H1 (cell line): ENCODE data around the gene TOM1.

Experiments
- CREB1 ChIP-seq: IDR thresholded peaks from 2 replicates; pipeline ENCODE4 v1.6.1; 2012; ENCODE audit warnings: inconsistent platforms
- JUND ChIP-seq: IDR thresholded peaks from 2 replicates; pipeline ENCODE4 v1.6.1; 2011; ENCODE audit warnings: mild to moderate bottlenecking, improper control_type of control experiment, low read length
- KDM5A ChIP-seq: fragments of 200-600 bp; IDR thresholded peaks from 2 replicates; pipeline ENCODE4 v1.7.1; 2012; ENCODE audit warnings: mild to moderate bottlenecking, low read length, inconsistent platforms, mixed read lengths
- POLR2A ChIP-seq, 2 experiments: IDR thresholded peaks; 1 replicate in 1 of 2; 2 replicates in 1 of 2; pipeline ENCODE4 v1.6.1; 2011; ENCODE audit warnings: low read depth in 2 of 2, low read length in 2 of 2, mild to moderate bottlenecking in 2 of 2; ENCODE audit errors: control extremely low read depth in 1 of 2
- POLR2AphosphoS5 ChIP-seq: IDR thresholded peaks from 2 replicates; pipeline ENCODE4 v1.6.1; 2011; ENCODE audit warnings: low read depth, low read length
- RBBP5 ChIP-seq: IDR thresholded peaks from 2 replicates; pipeline ENCODE4 v1.7.1; 2012; ENCODE audit warnings: low read depth, mild to moderate bottlenecking, inconsistent platforms, low read length, moderate library complexity, borderline replicate concordance
- TF ChIP-seq, protein P1 (sequence below), 3 experiments: IDR thresholded peaks; 1 replicate in 2 of 3; 2 replicates in 1 of 3; pipeline versions ENCODE4 v1.5.1 to v1.6.1; 2011; ENCODE audit warnings: low read length in 3 of 3, mild to moderate bottlenecking in 3 of 3, inconsistent platforms in 2 of 3, low read depth in 1 of 3, moderate library complexity in 1 of 3; ENCODE audit not compliant: insufficient read depth in 1 of 3; ENCODE audit errors: control extremely low read depth in 1 of 3
- TF ChIP-seq, protein P2 (sequence below): IDR thresholded peaks from 2 replicates; pipeline ENCODE4 v1.6.1; 2011; ENCODE audit warnings: low read length, improper control_type of control experiment

DNA sequence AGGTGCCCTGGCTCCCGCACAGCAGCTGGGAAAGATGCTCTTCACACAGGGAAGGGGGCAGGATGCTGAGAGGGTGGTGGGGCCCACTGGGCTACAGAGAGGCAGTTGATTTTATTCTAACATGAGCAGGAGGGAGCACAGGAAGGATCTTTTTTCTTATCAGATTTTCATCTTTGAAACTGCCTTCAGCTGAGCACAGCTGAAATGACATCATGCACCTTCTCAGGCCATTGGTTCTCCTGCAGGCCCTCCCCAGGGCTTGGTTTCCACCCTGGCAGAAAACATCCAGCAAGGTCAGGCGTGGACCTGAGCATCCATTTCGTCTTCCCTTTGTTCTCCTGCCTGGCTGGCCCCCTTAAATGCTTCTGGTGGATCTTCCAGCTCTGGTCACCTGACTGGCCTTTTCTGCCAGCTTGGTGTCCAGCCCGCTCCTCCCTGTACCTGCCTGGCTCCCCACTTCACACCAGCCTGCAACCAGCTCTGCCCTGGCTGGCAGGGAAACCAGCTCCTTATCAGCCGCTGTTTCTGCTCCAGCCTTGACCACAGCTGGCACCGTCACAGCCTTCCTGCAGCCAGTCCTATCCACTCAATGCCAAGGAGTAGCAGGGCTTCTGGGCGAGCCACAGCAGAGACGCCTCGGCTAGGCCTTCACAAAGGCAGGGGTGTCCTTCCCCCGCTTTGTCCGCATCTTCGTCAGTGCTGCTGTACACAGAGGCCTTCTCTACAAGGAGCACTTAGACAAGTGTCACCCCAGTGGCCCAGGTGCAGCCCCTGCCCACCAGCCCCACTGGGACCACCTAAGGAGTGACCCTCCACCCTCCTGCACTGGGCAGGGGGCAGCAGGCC, 36.5 kb downstream of the TOM1 start:
- TF ChIP-seq, protein P1, sequence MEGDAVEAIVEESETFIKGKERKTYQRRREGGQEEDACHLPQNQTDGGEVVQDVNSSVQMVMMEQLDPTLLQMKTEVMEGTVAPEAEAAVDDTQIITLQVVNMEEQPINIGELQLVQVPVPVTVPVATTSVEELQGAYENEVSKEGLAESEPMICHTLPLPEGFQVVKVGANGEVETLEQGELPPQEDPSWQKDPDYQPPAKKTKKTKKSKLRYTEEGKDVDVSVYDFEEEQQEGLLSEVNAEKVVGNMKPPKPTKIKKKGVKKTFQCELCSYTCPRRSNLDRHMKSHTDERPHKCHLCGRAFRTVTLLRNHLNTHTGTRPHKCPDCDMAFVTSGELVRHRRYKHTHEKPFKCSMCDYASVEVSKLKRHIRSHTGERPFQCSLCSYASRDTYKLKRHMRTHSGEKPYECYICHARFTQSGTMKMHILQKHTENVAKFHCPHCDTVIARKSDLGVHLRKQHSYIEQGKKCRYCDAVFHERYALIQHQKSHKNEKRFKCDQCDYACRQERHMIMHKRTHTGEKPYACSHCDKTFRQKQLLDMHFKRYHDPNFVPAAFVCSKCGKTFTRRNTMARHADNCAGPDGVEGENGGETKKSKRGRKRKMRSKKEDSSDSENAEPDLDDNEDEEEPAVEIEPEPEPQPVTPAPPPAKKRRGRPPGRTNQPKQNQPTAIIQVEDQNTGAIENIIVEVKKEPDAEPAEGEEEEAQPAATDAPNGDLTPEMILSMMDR (IDR thresholded peaks at IDR 0.05; ENCODE audit: control extremely low read depth in 1 of 3, insufficient read depth in 1 of 3, low read depth in 1 of 3, low read length in 3 of 3): no peak
- TF ChIP-seq POLR2AphosphoS5 (no peak), CREB1 (no peak), JUND (no peak), KDM5A (no peak), POLR2A (IDR thresholded peaks at IDR 0.05; ENCODE audit: control extremely low read depth in 1 of 2, low read depth in 2 of 2, low read length in 2 of 2) (no peak), RBBP5 (no peak)
- TF ChIP-seq, protein P2, sequence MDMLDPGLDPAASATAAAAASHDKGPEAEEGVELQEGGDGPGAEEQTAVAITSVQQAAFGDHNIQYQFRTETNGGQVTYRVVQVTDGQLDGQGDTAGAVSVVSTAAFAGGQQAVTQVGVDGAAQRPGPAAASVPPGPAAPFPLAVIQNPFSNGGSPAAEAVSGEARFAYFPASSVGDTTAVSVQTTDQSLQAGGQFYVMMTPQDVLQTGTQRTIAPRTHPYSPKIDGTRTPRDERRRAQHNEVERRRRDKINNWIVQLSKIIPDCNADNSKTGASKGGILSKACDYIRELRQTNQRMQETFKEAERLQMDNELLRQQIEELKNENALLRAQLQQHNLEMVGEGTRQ: no peak
